GM19463 (cell line): Measurements from ENCODE around the gene PCK1.

Source experiments
- ATAC-seq: cut with Tn5 transposase; IDR thresholded peaks from one replicate; pipeline ENCODE4 v1.9.1; 2021; ENCODE audit warnings: mild to moderate bottlenecking, moderate library complexity; ENCODE audit not compliant: unreplicated experiment

PCK1 gene

DNA sequence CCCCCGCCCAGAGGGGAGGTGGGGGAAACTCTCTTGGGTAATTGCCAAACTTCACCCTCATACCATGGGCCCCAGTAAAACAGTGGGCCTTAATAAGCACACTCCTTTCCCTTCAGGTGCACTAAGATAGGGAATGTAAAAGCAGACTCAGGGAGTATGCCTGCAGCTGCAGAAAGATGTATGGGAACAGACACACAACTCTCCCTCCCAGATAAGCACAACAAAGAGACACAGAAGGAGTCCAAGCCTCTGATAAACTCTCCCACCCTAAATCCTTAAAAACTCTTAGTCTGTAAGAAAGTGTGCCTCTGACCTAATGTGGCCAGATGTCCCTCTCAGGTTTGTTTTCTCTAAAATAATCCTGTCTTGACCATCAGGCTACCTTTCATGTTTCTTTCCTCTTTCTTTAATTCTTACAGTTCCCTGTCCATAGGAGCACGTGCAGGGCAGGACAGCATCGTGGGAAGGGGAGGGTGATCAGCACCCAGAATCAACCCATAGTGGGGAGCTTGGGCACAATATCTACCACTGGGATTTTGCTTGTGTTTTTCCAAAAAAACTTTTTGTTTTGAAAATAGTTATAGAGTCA is 24.7 kb upstream of the PCK1 start:
- ATAC-seq: no peak

DNA sequence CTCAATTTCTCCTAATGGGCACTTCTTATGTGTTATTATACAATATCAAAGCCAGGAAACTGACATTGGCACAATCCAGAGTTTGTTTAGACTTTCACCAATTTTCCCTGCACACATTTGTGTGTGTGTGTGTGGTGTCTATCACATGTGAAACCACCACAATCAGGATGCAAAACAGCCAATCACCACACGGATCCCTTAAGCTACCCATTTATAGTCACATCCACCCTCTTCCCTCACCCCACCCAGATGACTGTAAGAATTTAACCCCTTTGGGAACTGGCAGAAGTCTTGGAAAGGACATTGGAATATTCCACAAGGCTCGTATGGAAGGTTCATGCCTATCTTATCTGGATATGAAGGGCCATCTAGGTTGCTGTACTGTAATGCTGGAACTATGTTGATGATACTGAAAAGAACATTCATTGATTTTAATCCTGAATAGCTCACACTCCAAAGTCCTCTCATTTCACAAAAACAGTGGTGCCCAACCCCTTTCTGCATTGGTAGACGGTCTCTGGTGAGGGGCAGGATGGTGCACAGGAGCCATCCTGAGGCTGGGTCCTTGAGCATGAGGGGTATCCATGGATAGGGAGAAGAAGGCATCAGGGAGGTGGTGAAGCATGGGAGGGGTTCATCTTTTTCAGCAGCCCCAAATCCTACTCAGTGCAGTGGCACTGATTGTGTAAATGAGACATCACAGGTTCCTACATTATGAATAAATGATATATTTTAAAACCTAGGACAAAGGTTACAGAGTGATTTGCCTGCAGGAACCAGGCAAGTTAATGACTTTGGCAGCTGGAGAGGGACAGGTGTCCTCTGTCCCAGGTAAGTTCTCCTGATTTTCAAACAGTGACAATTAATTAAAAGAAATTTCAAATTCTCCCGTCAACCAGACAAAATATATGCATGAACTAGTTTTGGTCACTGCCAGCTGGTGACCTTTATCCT is 23.9 kb upstream of the PCK1 start:
- no peak for ATAC-seq

DNA sequence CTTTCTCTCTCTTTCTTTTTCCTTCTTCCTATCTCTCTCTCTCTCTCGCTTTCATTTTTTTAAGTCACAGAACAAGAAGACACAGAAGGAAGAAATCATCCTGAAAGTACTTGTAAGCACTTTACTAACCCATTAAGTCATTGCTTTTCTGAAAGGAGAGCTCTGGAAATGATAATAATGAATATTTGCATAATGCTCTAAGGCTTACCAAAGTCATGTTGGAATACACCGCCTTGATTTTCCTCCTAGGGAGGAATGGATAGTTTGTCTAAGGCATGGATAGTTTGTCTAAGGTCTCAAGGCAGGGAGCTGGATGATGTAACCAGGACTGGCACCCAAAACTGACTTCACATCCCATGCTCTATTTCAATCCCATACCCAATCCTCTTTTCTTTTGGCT is 23.1 kb upstream of the PCK1 start:
- no peak for ATAC-seq

DNA sequence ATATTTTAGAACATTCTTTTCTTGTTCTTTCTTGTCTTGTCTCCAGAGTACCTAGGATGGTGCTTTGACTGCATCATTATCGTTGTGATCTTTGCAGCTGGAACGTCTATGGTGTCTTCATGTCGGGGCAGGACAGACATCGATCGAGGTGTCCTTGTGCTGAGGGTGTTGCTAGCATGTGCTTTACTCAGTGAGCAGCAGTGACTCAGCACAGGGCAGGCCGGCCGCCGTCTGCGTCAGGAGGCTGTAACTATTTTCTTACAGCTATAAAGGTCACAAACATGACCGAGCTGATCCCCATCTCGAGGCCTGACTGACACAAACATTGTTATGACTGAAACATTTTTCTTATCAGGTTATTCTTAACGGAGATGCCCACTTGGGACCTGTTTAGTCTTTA is 21.0 kb upstream of the PCK1 start:
- no peak for ATAC-seq

DNA sequence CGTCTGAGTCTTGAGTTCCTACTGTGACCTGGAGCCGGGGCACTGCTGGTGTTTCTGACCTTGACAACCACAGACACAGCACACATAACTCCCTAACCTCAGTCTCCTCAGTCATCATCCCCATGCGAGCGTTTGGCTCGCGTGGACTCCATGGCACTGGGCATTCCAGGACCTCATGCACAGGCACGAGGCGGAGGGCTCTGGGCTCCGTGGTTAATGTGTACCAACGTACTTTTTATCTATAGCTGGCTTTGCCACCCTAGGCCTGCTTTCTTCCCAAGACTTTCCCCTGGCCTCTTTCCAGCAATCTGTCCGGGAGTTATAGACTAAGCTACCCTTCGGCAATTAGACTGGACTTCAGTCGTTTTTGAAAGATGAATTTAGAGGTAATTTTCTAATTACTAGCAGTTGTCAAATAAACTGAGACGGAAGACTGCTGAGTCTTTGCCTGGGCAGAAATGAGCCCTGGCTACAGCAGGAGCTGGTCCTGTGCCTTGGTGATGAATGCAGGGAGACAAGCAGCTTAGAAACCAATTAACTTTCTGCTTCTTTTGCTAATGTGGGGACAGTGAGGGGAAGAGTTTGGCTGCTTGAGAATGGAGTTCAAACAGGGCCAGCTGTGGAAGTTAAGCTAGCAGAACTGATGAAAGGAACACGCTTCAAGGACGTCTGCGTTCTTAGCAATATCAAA is 19.9 kb upstream of the PCK1 start:
- ATAC-seq: no peak

DNA sequence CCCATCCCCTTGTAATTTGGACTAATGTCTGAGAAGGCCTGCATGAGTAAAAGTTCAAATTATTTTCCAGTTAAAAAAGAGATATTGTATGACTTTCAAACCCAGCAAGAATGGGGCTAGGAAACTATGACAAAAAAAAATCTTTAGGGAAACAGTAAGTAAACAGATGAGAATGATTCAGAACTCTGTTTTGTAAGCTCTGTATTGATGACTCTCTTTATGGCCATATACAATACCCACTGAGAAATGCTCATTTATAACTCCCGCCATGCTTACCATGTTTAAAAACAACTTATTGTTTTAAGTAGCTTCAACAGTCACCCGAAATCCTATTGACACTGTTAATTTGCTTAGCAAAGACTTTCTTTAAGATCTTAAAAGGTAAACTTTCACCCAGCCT is 17.2 kb upstream of the PCK1 start:
- no peak for ATAC-seq

DNA sequence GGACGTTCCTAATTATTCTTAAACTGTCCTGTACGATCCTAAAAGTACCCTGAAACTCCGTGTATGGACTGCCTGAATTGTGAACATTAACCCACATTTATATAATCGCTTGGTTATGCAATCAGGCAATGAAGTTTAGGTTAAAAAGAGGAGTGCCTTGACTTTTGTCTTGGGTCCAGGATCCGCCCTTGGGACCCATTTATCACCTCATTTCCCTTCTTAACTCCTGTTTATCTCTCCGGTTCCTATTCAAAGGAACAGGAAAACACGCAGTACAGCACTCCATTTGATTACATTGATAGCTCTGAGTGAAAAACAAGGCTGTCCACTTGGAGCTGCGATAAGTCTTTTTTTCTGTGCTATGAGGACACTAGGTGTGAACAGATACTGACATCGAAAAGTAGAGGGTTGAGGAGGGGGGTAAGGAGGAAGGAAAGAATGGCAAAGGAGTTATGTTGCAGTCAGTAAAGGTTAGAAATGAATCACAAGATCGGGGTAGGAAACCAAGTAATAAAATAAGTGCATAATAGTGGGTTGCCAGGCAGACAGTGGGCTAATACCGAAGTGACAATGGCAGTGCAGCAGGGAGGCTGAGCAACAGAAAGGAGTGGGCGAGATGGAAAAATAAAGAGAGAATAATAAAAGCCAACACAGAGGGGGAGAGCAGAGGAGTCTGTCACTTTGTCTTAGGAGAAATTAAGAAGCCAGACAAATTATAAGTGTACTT is 15.9 kb upstream of the PCK1 start:
- no peak for ATAC-seq

DNA sequence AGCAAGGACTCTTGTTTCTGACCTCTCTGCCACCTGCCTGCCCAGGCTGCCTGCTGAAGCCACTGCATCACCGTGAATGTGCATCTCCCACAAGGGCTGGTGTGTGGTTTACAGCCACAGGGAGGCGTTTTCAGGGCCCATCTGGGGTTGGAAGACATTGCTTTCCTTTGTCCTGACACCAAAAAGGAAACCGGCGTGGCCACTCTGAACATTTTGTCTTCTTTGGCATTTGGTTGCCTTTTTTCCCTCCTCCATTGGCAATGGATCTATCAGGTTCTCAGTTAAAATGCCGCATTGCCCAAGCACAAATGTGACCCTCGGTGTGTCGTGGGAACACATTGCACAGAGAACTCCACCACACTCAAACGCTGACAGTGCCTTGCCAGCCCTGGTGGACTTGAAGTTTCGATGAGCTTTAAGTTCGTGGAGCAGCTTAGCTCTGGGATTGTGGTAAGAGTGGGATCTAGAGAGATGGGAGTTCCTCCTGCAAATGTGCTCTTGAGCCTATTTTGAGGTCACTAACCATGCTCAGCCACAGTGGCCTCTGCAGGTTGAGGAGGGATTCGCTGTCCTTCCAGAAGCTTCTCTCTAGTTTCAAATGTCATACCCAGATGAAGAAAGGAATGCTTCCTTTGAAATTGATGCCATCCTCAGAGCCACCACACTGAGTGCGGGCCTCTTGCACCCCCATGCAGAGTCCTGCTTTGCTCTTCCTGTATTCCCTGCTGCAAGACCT is 14.8 kb upstream of the PCK1 start:
- ATAC-seq: no peak

DNA sequence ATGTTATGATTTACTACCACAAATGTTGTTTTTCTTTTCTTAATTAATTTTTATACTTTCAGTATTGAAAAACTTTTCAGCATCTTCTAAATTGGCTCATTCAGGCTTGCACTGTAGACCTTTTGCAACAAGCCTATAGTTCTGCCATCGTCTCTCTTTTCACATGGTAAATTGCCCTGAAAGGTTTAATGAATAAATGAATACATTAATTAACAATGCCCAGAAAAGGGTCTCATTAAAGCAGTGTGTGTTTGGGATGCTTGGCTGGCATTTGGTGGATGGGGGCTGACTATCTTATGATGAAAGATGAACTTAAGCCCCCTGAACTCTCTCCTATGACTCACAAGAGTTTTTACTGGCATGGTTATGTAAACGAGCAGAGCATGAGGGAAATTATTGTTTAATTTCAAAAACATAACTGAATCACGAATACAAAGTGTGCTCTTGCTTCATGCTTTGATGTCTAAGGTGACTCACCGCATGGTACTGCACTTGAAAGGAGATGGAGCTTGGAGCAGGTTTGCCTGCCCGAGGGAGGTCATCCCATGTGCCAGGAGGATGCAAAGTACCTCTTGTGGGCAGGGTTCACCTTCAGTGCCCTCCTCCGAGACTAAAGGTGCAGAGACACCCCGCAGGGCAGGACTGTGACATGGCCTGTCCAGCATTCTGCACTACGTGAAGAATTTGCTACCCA is 13.8 kb upstream of the PCK1 start:
- no peak for ATAC-seq

DNA sequence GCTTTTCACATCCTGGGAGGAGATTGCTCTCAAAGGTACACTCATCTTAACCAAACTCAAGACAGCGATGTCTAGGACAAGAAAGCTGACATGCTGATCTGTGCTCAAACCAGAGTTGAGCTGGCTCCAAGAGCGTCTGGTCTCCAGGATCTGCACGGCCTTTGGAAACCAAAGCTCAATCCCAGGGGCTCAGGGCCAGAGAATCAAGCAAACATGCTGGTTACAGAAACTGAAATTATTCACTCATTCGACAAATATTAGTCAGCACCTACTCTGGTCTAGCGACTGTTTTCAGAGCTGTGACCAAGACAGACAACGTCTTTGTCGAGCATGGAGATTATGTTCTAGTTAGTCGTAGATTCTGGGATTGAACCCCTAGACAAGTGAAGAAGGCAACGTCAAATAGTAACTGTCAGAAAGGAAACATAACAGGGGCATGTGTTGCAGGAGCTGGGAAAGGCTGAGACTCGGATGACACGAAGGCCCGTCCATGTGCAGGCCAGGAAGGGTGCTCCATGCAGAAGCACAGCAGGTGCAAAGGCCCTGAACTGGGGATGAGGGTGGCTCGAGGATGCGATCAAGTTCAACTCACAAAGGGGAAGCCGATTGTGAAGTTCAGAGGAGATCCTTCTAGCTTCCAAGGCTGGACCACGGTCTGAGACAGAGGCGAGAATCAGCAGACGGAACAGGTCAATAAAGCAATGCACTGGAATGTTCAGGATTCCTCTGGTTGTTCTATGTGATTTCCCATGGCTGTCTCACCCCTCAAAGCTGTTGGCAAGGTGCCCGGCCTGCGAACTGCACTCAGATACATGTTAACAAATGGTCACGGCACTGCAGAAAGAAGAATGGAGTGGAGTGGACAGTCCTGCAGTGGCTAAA is 12.5 kb upstream of the PCK1 start:
- no peak for ATAC-seq

DNA sequence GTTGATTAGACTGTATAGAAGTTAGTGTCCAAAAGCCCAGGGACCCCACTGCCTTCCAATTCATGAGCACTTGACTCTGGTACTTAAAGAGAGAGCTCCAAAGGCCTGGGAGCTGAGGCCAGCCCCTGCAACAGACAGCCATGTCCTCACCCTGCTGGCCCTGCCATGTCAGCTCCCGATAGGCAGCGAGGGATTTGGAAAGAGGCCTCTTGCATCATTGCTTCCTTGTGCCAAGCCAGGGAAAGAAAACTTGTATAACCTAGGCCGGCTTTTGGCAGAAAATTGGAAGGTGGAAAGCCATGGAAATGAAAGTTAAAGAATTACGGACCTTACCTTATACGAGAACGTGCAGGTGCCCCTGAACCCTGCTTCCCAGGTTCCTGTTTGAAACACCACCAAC is 8.4 kb upstream of the PCK1 start:
- ATAC-seq: no peak

DNA sequence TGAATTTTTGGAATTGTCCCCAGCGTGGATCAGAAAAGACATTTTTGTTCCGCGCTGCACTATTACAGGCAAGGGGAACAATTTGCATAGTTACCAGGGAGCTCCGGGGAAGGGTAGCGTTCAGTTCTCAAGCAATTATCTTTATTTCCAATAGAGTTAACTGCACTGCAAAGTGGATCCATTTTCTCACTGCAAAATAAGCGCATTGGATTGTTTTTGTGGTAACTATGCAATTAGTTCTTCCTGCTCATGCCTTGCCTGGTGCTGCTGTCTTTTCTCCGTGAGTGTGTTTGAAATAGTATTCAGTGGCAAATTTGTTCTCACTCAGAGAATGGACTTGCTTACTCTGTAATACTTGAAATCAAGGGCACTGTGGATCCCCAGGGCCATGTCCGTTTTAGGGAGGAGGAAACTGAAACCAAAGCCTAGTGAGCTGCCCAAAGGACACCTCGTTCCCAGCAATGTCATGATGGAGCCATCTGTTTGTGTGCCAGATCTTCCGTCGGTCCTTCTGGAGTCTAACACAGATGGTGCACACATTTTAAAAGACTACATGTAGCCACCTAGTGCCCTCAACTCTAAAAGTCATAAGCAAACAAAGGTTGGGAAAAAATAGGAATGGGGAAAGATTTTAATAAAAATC is 7.4 kb upstream of the PCK1 start:
- ATAC-seq: no peak

DNA sequence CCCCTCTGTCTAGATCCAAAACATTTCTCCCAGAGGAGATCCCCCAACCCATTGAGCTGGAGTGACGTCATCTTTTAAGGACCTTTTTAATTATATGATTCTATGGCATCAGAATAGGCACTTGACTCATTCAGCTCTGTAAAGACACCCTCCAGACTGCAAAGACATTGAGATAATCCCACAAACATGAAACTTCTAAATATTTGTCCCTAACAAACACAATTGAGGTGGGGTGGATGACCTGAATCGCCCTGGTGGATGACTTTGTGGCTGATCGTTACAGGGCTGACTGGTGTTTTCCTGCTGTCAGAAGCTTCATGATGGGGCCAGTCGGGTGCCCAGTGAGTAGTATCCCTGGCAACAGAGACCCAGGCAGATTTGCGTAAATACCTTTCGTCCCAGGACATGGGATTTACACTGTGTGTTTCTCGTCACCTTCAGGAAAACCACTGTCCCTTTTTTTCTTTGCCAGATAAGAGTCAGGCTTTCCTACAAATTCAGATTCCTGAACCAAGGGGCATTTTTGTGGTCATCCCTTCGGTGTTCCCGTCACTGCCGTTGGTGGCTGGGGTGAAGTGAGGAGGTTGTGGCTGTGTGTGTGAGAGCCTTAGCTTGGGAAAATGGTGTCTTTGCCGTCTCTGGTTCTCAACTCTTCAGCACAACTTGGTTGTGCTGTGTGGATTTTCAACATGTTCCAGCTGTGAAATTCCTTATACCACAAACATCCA is 5.3 kb upstream of the PCK1 start:
- no peak for ATAC-seq

DNA sequence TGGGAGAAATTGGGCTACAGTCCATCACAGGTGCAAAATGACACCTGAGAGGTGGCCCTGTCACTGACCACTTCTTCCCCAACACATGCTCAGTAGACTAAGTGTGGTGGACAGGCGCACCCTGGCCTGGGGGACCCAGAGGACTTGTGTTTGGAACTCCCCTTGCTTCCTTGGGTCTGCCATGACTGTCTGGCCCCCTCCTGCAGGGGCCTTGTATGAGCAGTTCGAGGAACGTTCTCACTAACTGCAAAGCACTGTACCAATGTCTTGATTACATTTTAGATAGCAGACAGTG is 4.0 kb upstream of the PCK1 start:
- no peak for ATAC-seq

DNA sequence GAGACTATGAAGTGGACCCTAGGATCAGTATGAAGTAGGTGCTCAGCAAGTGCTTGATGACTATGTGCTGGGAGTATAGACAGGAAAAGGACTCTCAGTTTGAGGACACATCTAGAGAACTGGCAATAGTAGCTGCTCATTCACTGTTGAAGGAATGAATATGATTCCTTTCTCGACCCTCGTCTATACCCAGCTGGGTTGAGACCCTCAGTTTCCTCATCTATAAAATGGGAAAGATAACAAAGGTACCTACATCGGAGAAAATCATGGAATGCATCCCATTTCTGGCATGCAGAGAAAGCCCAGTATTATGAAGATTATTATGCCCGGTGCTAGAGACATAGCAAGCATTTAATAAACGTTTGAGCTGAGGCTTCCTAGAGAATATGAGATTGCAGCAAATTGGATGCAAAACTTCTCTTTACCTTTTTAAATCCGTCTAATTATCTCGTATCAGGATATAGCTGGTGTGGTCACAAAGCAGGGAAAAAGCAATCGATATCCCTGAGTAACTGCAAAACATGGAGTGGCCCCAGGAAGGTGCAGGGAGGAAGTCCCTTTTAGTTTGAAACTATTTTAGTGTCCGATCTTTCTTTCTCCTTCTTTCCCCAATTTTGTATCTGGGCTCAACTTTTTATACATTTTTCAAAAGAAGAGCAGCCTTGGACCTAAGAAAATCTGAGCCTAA is 2.8 kb upstream of the PCK1 start:
- no peak for ATAC-seq

DNA sequence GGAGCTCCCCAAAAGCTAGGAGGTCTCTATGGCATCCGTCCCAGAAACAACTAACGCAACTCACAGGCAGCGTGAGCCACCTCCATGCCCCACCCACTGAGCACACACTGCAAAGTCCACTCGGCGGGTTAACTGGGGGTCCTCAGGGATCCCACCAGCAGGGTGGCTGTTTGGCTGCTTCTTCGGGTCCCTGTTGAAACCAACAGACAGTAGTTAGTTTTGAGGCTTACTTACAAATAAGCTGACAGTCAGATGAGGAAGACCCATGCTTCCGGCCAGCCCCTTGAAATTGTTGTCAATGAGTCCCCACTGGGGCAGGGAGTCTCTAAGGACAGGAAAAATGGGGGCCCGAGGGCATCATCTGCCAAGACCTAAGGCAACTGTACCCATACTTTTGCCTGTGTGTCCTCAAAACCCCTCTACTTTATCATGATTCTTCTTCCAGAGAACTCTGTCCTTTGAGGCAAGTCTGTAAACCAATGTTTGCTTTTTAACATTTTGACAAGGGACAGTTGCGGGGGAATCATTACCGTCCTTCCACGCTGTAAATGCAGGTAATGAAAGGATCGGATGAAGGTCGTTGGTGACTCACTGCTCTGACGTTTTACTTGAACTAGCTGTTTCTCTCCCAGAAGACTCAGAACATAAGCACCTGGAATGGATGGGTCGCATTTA is 2.2 kb upstream of the PCK1 start:
- no peak for ATAC-seq

DNA sequence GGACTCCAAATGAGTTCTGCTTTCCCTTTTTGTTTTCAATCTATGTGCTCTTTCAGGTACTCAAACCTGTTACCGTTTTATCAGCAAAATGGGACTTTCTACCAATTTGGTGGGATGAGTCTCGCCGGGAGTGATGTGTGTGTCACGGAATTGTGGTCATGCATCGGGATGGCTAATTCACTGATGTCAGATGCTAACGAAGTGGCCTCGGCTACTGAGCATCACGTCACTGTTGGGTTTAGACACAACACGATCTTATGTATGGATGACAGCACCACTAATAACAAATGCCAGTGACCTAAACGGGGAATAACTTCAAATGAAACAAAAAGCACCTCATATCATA is 1.6 kb upstream of the PCK1 start:
- no peak for ATAC-seq
